Lung (tissue), 12 donors: ENCODE results near the gene ARID1B. TPM values are rescaled to one million over a fixed set of nuclear protein-coding genes. Genes with fewer than 3 reads are reported as not detected.
A peak's percentile ranks its signal among the peaks of the same experiment; 100 is the strongest.

Source experiments
- ATAC-seq: fragments of 200-7000 bp; cut with Tn5 transposase; one replicate; pipeline ENCODE4 v1.9.1; 2020; ENCODE audit warnings: moderate number of reproducible peaks; ENCODE audit not compliant: insufficient read depth, low FRiP score
- DNase-seq, 3 donors: peaks; one replicate each; pipeline ENCODE4 v3.0.0-alpha.2; 2013 to 2017
- H3K27ac ChIP-seq, 2 donors: one replicate each; pipeline ENCODE4 v1.5.1; 2013; ENCODE audit warnings: mild to moderate bottlenecking in 2 of 2, moderate library complexity in 2 of 2, control low read depth in 1 of 2, inconsistent platforms in 1 of 2, low read depth in 1 of 2, low read length in 1 of 2
- H3K27me3 ChIP-seq, 3 donors: one replicate each; pipeline ENCODE4 v1.5.1; 2013; ENCODE audit warnings: low read length in 2 of 3; ENCODE audit not compliant: control insufficient read depth in 3 of 3, insufficient read depth in 3 of 3
- H3K36me3 ChIP-seq, 4 donors: one replicate each; pipeline ENCODE4 v1.5.1; 2013; ENCODE audit warnings: low read length in 4 of 4, mild to moderate bottlenecking in 1 of 4, moderate library complexity in 1 of 4; ENCODE audit not compliant: control insufficient read depth in 4 of 4, insufficient read depth in 4 of 4
- H3K4me1 ChIP-seq, 5 donors: one replicate each; pipeline ENCODE4 v1.5.1; 2013; ENCODE audit warnings: low read length in 5 of 5, mild to moderate bottlenecking in 2 of 5, moderate library complexity in 1 of 5; ENCODE audit not compliant: control insufficient read depth in 5 of 5, insufficient read depth in 5 of 5
- H3K4me3 ChIP-seq: one replicate; pipeline ENCODE4 v1.5.1; 2013; ENCODE audit warnings: mild to moderate bottlenecking, control low read depth, moderate library complexity
- H3K9ac ChIP-seq, 2 donors: one replicate each; pipeline ENCODE4 v1.5.1; 2013; ENCODE audit warnings: low read length in 2 of 2, control low read depth in 1 of 2; ENCODE audit not compliant: insufficient read depth in 1 of 2
- H3K9me3 ChIP-seq, 4 donors: one replicate each; pipeline ENCODE4 v1.5.1; 2013; ENCODE audit warnings: low read length in 3 of 4, mild to moderate bottlenecking in 1 of 4, moderate library complexity in 1 of 4; ENCODE audit not compliant: control insufficient read depth in 4 of 4, insufficient read depth in 3 of 4
- WGBS, 2 donors: extraction: QIAGEN DNeasy Blood & Tissue Kit; methylation state at CpG; one replicate each; pipeline ENCODE4 v1.1.7; 2013; 5-methylcytosine and 5-hydroxymethylcytosine counted together
- polyA plus RNA-seq, 2 donors: library from polyadenylated mRNA; stranded (reverse); fragments of 200-250 nt; gene quantifications; one replicate each; pipeline ENCODE4 v1.2.1, GENCODE V29; 2013
- total RNA-seq, 2 donors: library from RNA; depleted of rRNA in 1 of 2; stranded (reverse); fragments of >200 nt in 1 of 2; gene quantifications; one replicate each; pipeline ENCODE4 v1.2.1, GENCODE V29; 2014 to 2021
- TF ChIP-seq, protein P1 (sequence below): IDR thresholded peaks from 2 replicates; pipeline ENCODE4 v1.5.1; 2012; ENCODE audit warnings: mild to moderate bottlenecking; ENCODE audit errors: control extremely low read depth, extremely low read depth
- donor health status: control.
- donor health status: control.
- donor health status: Bipolar disorder and iron deficiency.
- donor health status: healthy.
- donor health status: DM: yes; HTN: yes; CAD: no.

Gene ARID1B
- total and polyA plus RNA-seq, 4 donors, result 10.5 to 239 (median 50.9) TPM

DNA sequence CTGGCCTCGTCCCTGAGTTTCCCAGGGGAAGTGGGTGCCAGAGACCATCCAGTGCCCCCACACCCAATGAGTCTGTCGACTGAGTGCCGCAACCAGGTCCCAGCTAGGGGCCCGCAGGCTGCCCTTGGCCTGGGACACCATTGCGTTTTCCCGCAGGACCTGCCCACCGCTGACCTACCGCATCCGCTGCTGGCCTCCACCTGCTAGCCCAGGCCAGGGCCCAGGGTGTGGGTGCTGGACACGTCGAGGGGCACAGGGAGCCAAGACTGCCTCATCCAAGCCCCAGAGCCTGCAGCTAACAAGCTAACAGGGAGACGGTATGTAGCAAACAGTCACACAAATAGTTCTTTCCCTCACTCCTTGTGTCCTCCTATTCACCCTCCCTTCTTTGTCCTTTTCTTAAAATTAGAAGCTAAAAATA lies 448.4 kb downstream of the ARID1B start:
- H3K9me3 ChIP-seq, result peaks cover 0 to 3% (median 0%) of the 10 kb centered on the region in 4 donors
- no peak for ATAC-seq
- no peak for DNase-seq
- no peaks in the 10 kb centered on the region for H3K36me3 ChIP-seq
- no peak overlapping the region for H3K9ac ChIP-seq
- no peaks in the 10 kb centered on the region for H3K27me3 ChIP-seq
- peak overlapping the region in 1 of 2 donors; percentile 62 for H3K27ac ChIP-seq
- TF ChIP-seq, protein P1, sequence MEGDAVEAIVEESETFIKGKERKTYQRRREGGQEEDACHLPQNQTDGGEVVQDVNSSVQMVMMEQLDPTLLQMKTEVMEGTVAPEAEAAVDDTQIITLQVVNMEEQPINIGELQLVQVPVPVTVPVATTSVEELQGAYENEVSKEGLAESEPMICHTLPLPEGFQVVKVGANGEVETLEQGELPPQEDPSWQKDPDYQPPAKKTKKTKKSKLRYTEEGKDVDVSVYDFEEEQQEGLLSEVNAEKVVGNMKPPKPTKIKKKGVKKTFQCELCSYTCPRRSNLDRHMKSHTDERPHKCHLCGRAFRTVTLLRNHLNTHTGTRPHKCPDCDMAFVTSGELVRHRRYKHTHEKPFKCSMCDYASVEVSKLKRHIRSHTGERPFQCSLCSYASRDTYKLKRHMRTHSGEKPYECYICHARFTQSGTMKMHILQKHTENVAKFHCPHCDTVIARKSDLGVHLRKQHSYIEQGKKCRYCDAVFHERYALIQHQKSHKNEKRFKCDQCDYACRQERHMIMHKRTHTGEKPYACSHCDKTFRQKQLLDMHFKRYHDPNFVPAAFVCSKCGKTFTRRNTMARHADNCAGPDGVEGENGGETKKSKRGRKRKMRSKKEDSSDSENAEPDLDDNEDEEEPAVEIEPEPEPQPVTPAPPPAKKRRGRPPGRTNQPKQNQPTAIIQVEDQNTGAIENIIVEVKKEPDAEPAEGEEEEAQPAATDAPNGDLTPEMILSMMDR, result no peak
- H3K4me3 ChIP-seq, result no peak overlapping the region
- 92 to 93% methylated on average over 12 of the region's 12 CpGs for WGBS, 2 donors
- H3K4me1 ChIP-seq, result peaks cover 0 to 7% (median 4%) of the 10 kb centered on the region in 5 donors

DNA sequence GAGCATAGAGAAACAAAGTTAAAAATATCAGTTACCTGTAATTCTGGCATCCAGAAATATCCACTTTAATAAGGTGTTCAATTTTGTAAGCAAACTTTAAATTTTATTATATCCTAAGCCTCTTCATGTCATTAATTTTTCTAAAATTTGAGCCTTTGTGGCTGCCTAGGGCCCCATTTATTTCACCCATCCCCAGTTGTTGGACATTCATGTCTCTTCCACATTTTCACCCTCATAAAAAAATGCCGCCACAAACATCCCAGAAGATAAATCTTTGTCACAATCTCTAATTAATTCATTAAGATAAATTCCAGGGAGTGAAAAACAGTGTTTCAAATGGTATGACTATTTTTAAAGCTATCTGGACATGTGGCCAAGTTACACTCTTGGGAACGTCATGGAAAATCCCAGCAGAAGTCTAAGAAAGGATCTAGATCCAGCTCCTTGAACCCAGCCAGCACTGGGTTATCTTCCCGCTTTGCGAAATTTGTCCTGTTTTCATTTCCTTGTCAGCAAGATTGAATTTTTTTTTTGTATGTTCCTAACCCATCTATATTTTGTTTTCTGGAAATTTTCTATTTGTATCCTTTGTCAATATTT lies 448.9 kb downstream of the ARID1B start:
- H3K36me3 ChIP-seq, result no peaks in the 10 kb centered on the region
- no peak overlapping the region for H3K9ac ChIP-seq
- H3K4me1 ChIP-seq, result peaks cover 0 to 7% (median 0%) of the 10 kb centered on the region in 5 donors
- peaks cover 0 to 3% (median 0%) of the 10 kb centered on the region in 4 donors for H3K9me3 ChIP-seq
- peak in 2 of 3 donors; percentile 34 to 62 for DNase-seq
- H3K27me3 ChIP-seq, result no peaks in the 10 kb centered on the region
- TF ChIP-seq, protein P1, result no peak
- no peak overlapping the region for H3K27ac ChIP-seq
- WGBS, 2 donors, result 74 to 84% methylated on average over 4 of the region's 4 CpGs
- no peak for ATAC-seq
- no peak overlapping the region for H3K4me3 ChIP-seq

GRCh38 chr6:157226761-157227160 lies 449.6 kb downstream of the ARID1B start:
- DNase-seq (no peak), ATAC-seq (no peak)
- TF ChIP-seq, protein P1, result no peak
- Histone ChIP-seq H3K9ac (no peak overlapping the region), H3K27me3 (no peaks in the 10 kb centered on the region), H3K36me3 (no peaks in the 10 kb centered on the region), H3K27ac (peak overlapping the region; percentile 6 to 7), H3K9me3 (peaks cover 0 to 3% (median 0%) of the 10 kb centered on the region in 4 donors), H3K4me1 (peaks cover 0 to 5% (median 0%) of the 10 kb centered on the region in 5 donors), H3K4me3 (no peak overlapping the region)
- WGBS, 2 donors, result 58 to 82% methylated on average over 4 of the region's 4 CpGs
